Vagina (tissue), 2 donors: ENCODE data around the gene KRTAP13-3.

ENCODE experiments used
- CTCF ChIP-seq, 3 experiments: fragments of 450-650 bp in 2 of 3; fragments of 200-600 bp in 1 of 3; sonication (generic) in 1 of 3; IDR thresholded peaks; one replicate each; pipeline ENCODE4 v1.5.1; 2017 to 2019; ENCODE audit warnings: antibody characterized with exemption in 3 of 3, mild to moderate bottlenecking in 2 of 3, moderate library complexity in 2 of 3
- POLR2A ChIP-seq, 2 donors: fragments of 450-650 bp; IDR thresholded peaks; one replicate each; pipeline ENCODE4 v1.6.1; 2017; ENCODE audit warnings: antibody characterized with exemption in 2 of 2, mild to moderate bottlenecking in 2 of 2, moderate library complexity in 2 of 2
- POLR2AphosphoS5 ChIP-seq, 2 donors: sonication (generic); formaldehyde crosslinking; IDR thresholded peaks; one replicate each; pipeline ENCODE4 v1.9.0; 2017; ENCODE audit warnings: antibody characterized with exemption in 2 of 2, mild to moderate bottlenecking in 2 of 2, low read depth in 1 of 2; ENCODE audit not compliant: insufficient read depth in 1 of 2

GRCh38 chr21:30426731-30427130, 1.0 kb upstream of the KRTAP13-3 start:
- no peak for TF ChIP-seq CTCF (IDR thresholded peaks at IDR 0.05)
- no peak for TF ChIP-seq POLR2AphosphoS5 (IDR thresholded peaks at IDR 0.05; ENCODE audit: insufficient read depth in 1 of 2, low read depth in 1 of 2)
- no peak for TF ChIP-seq POLR2A (IDR thresholded peaks at IDR 0.05)
